ENCODE data around the gene RETREG2. TPM values are rescaled to one million over a fixed set of nuclear protein-coding genes. Genes with fewer than 3 reads are reported as not detected.

Gene RETREG2
- total and polyA plus RNA-seq, 2 of the 8 experiments (the other 6 are each of a cell fraction or from before 2014, with no cell fraction given) = 51.3 to 67.4 TPM

- H2AK5ac ChIP-seq (ENCODE audit: low read depth, low read length) = no peak overlapping the region
- TF ChIP-seq POU5F1 (IDR thresholded peaks at IDR 0.05; ENCODE audit: low read depth, low read length) = no peak
- TF ChIP-seq CHD2 (IDR thresholded peaks at IDR 0.05; ENCODE audit: low read length) = no peak
- no peak for TF ChIP-seq SUZ12 (IDR thresholded peaks at IDR 0.05; ENCODE audit: low read length)
- TF ChIP-seq KDM4A (IDR thresholded peaks at IDR 0.05; ENCODE audit: low read depth, low read length, severe bottlenecking) = no peak
- TF ChIP-seq SIN3A (conservative IDR thresholded peaks at IDR 0.05 in 1 of 2, IDR thresholded peaks at IDR 0.05 in 1 of 2; ENCODE audit: low read depth in 1 of 2, low read length in 2 of 2) = no peak
- TF ChIP-seq, protein P1, sequence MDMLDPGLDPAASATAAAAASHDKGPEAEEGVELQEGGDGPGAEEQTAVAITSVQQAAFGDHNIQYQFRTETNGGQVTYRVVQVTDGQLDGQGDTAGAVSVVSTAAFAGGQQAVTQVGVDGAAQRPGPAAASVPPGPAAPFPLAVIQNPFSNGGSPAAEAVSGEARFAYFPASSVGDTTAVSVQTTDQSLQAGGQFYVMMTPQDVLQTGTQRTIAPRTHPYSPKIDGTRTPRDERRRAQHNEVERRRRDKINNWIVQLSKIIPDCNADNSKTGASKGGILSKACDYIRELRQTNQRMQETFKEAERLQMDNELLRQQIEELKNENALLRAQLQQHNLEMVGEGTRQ (IDR thresholded peaks at IDR 0.05; ENCODE audit: low read length) = no peak
- TF ChIP-seq EGR1 (IDR thresholded peaks at IDR 0.05; ENCODE audit: borderline replicate concordance, low read depth, low read length) = no peak
- no peak for TF ChIP-seq TBP (IDR thresholded peaks at IDR 0.05; ENCODE audit: low read depth, low read length)
- no peak for TF ChIP-seq JUND (IDR thresholded peaks at IDR 0.05; ENCODE audit: low read length)
- TF ChIP-seq, protein P2, sequence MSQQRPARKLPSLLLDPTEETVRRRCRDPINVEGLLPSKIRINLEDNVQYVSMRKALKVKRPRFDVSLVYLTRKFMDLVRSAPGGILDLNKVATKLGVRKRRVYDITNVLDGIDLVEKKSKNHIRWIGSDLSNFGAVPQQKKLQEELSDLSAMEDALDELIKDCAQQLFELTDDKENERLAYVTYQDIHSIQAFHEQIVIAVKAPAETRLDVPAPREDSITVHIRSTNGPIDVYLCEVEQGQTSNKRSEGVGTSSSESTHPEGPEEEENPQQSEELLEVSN (IDR thresholded peaks at IDR 0.05) = no peak
- no peak for TF ChIP-seq SP1 (IDR thresholded peaks at IDR 0.05; ENCODE audit: low read depth, low read length)
- TF ChIP-seq CTBP2 (IDR thresholded peaks at IDR 0.05; ENCODE audit: borderline replicate concordance, insufficient read depth, insufficient read length, low read length) = no peak
- H4K91ac ChIP-seq (replicated peaks; ENCODE audit: insufficient read length, low read length) = no peak overlapping the region
These were observed 19.5 kb upstream of the RETREG2 start for GRCh38 chr2:219158586-219158985.

More at GRCh38 chr2:219158586-219158985, 19.5 kb upstream of the RETREG2 start:
- Histone ChIP-seq H3K79me1 (ENCODE audit: low read depth, low read length) (no peaks in the 10 kb centered on the region), H3K18ac (ENCODE audit: extremely low read depth, low read length) (no peak overlapping the region), H3K9me3 (ENCODE audit: insufficient read depth in 2 of 2, low read depth in 1 of 2, low read length in 1 of 2) (no peaks in the 10 kb centered on the region), H2BK120ac (replicated peaks; ENCODE audit: low read depth, low read length) (no peak overlapping the region), H3K79me2 (ENCODE audit: control insufficient read depth in 1 of 2, insufficient read depth in 2 of 2, low read length in 2 of 2) (no peaks in the 10 kb centered on the region), H3K23me2 (ENCODE audit: low read depth, low read length) (peaks cover 2% of the 10 kb centered on the region; the same call in 1 of the 2 replicates), H3K4ac (replicated peaks; ENCODE audit: insufficient read length, low read depth, low read length) (no peak overlapping the region), H3K27ac (ENCODE audit: low read depth, low read length) (no peak overlapping the region), H3K27me3 (replicated peaks in 1 of 4; ENCODE audit: control insufficient read depth in 3 of 4, extremely low read depth in 1 of 4, insufficient read depth in 3 of 4, low read length in 3 of 4) (no peaks in the 10 kb centered on the region; a peak in 1 of 7 replicates), H2BK12ac (ENCODE audit: low read depth, low read length) (no peak overlapping the region), H3K23ac (ENCODE audit: insufficient read length) (no peak overlapping the region), H2BK15ac (ENCODE audit: low read length) (no peak overlapping the region), H3K14ac (ENCODE audit: insufficient read length) (no peak overlapping the region), H4K8ac (ENCODE audit: extremely low read depth, insufficient read depth, low read length) (no peak overlapping the region), H3K36me3 (ENCODE audit: control insufficient read depth in 2 of 4, insufficient read depth in 4 of 4, low read length in 3 of 4) (peaks cover 0 to 2% (median 0%) of the 10 kb centered on the region in 4 experiments; a peak in 2 of 8 replicates), H4K5ac (ENCODE audit: insufficient read length, low read depth, low read length) (no peak overlapping the region), H3K9ac (replicated peaks in 1 of 4; ENCODE audit: extremely low read depth in 1 of 4, low read depth in 3 of 4, low read length in 3 of 4) (no peak overlapping the region), H2BK5ac (ENCODE audit: low read depth, low read length) (no peak overlapping the region), H3K56ac (replicated peaks; ENCODE audit: insufficient read length, low read depth, low read length) (no peak overlapping the region), H4K20me1 (replicated peaks in 1 of 2; ENCODE audit: control insufficient read depth in 1 of 2, insufficient read depth in 2 of 2, low read length in 2 of 2) (peaks cover 2 to 5% of the 10 kb centered on the region in 2 experiments), H3K4me3 (ENCODE audit: extremely low read depth in 1 of 4, insufficient read depth in 2 of 4, low read depth in 3 of 4, low read length in 4 of 4) (no peak overlapping the region), H3K4me1 (replicated peaks in 1 of 4; ENCODE audit: control insufficient read depth in 3 of 4, insufficient read depth in 4 of 4, low read length in 3 of 4) (peaks cover 0 to 5% (median 2%) of the 10 kb centered on the region in 4 experiments; a peak in 3 of 7 replicates), H2AFZ (ENCODE audit: low read length) (no peak overlapping the region), H2BK20ac (ENCODE audit: low read length) (no peak overlapping the region), H3K4me2 (ENCODE audit: insufficient read depth in 1 of 2, low read depth in 2 of 2, low read length in 2 of 2) (no peak overlapping the region)
- WGBS, 2 experiments (ENCODE audit: extremely low coverage in 1 of 2, insufficient coverage in 1 of 2, insufficient read length in 1 of 2, insufficient replicate concordance in 2 of 2, low coverage in 1 of 2, low lambda C conversion rate in 2 of 2, missing lambda C conversion rate in 1 of 2) = 89% methylated on average over 3 of the region's 3 CpGs; no CpG with 5 or more reads in 1 of the 2 experiments
- ChIA-PET POLR2A (ENCODE audit: partially characterized antibody) (interaction anchor here (0.8 to 1.6 kb wide), 4 partner anchors 18 to 100 kb away, joined by 3 to 5 read pairs (median 4); partner anchors contain the start of genes ABCB6, CNPPD1 and TUBA4A), CTCF (ENCODE audit: partially characterized antibody) (interaction anchor here (0.7 to 12.5 kb wide), 31 partner anchors 10 to 500 kb away, joined by 3 to 149 read pairs (median 4); partner anchors contain the start of genes CNPPD1, FEV, IHH and SLC23A3)
- DNase-seq (ENCODE audit: low read depth in 1 of 2, low spot score in 2 of 2) = no peak
- no peak for FAIRE-seq

Measured in H1 (cell line).